Measurements from ENCODE around the gene TMX1.

TMX1 gene

GRCh38 chr14:51244591-51244990 is 4.5 kb downstream of the TMX1 start:
- no peak for DNase-seq

- no peak for DNase-seq
Observed at GRCh38 chr14:51246032-51246431, 6.0 kb downstream of the TMX1 start.

DNA sequence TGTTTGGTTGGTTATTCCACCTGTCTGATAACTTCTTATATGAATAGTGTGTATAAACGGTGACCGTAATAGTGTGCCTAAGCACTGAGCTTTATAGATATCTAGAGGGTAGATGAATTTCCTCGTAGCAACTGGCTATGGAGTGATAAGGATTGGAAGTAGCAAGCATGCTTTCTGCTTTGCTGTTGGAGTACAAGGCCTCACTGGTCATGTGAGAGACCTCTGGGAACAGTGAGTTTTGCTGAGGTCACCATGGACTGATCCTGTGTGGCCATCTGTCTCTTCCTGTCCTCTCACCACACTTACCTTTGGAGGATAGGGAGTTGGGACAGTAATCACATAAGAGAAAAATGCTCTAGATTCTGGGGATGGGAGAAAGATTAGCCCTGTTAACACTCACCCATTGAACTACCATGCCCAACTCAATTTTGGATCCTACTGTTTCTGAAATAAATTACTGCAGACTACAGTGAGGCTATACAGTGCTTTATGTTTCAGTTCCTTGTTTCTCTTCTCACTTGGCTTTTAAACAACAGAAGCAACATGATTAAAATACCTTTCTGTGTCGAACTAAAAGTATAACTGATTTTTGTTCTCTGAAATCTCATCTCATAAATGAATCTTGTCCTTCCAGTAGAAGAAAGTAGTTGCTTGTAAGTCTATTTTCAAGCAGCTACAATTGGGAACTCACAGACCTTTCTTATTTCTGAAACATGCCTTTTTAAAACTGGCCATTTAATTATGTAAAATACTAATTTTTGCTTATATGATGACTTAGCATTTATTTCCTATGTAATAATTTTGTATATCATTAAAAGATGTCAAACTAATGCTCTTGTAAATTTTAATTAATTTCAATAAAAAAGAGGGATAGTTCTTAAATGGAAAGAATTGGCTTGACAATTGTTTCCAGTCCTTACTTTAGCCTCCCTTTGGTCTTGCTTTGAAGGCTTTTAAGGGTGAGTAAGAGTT is 8.3 kb downstream of the TMX1 start:
- no peak for DNase-seq

DNA sequence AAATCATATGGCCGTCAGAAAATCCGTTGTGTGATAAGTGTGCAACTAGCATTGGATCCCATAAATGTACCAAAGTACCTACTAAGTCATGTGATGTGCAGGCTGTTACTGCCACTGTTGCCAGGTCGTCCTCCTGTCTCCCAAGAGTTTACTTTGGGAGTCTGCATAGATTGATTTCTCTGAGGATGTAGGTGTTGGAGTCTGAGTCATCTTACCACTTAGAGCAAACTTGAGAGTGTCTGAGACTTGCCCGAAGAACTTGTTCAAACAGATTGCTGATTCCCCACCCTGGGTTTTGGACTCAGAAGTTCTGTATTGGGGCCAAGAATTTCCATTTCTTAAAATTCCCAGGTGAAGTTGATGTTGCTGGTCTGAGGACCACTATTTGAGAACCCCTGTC is 11.4 kb downstream of the TMX1 start:
- no peak for DNase-seq

- no peak for DNase-seq
Observed at GRCh38 chr14:51253880-51254279, 13.8 kb downstream of the TMX1 start.

GRCh38 chr14:51258280-51258679 is 18.2 kb downstream of the TMX1 start:
- no peak for DNase-seq

- no peak for DNase-seq
Observed at GRCh38 chr14:51258788-51259187, 18.7 kb downstream of the TMX1 start.

- DNase-seq: no peak
Observed at GRCh38 chr14:51260225-51260624, 20.2 kb downstream of the TMX1 start.

DNA sequence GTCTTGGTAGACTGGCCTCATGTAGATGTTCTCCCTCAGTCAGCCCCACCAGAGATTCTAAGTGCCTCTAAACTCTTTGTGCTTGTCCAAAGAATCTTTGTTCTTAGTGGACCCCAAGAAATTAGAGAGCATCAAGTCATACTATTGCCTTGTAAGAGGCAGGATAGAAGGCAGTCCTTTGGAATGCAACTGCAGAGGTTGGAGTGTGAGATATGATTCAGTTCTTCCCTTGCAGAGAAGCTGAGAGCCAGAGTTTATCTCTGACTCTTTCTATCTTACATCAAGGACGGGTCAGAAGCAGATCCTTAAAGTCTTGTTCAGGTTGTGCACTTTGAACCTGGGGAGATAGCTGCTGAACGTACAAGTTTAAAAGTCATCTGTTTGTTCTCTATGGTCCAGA is 21.1 kb downstream of the TMX1 start:
- no peak for DNase-seq

- no peak for DNase-seq
Observed at GRCh38 chr14:51262868-51263267, 22.8 kb downstream of the TMX1 start.

GRCh38 chr14:51269634-51270033 is 29.6 kb downstream of the TMX1 start:
- no peak for DNase-seq

DNA sequence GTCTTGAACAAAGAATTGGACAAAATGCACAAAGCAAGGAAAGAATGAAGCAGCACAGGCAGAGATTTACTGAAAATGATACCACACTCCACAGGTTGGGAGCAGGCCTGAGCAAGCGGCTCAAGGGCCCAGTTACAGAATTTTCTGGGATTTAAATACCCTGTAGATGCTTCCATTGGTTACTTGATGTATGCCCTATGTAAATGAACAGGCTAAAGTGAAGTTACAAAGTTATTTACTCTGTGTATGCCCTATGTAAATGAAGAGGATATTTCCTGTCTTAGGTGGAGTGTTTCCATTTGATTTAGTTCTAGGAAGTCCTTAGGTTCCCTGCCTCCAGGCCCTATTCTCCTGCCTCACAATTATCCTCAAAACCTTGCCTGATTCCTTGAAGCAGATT is 36.6 kb downstream of the TMX1 start:
- no peak for DNase-seq

- no peak for DNase-seq
Observed at GRCh38 chr14:51277753-51278415, 37.8 kb downstream of the TMX1 start.

GRCh38 chr14:51282517-51282916 is 42.5 kb downstream of the TMX1 start:
- DNase-seq: no peak

GRCh38 chr14:51283402-51284085 is 43.5 kb downstream of the TMX1 start:
- DNase-seq: peak; percentile 24

GRCh38 chr14:51284241-51284640 is 44.2 kb downstream of the TMX1 start:
- no peak for DNase-seq

GRCh38 chr14:51285120-51285519 is 45.1 kb downstream of the TMX1 start:
- no peak for DNase-seq

GRCh38 chr14:51289169-51289568 is 49.1 kb downstream of the TMX1 start:
- no peak for DNase-seq

DNA sequence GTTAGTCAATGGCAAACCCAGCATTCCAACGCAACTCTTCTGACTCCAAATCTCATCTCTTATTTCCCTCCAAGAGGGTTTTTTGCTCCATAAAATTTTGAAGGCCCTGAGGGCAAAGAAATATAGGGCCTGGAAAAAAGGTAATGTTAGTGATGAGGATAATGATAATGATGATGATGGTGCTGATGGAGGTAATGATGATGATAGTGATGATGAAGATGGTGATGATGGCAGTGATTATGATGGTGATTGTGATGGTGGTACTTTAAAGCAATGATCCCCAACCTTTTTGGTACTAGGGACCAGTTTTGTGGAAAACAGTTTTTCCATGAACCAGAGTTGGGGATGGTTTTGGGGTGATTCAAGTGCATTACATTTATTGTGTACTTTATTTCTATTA is 50.1 kb downstream of the TMX1 start:
- DNase-seq: no peak

GRCh38 chr14:51291016-51291415 is 51.0 kb downstream of the TMX1 start:
- DNase-seq: no peak

DNA sequence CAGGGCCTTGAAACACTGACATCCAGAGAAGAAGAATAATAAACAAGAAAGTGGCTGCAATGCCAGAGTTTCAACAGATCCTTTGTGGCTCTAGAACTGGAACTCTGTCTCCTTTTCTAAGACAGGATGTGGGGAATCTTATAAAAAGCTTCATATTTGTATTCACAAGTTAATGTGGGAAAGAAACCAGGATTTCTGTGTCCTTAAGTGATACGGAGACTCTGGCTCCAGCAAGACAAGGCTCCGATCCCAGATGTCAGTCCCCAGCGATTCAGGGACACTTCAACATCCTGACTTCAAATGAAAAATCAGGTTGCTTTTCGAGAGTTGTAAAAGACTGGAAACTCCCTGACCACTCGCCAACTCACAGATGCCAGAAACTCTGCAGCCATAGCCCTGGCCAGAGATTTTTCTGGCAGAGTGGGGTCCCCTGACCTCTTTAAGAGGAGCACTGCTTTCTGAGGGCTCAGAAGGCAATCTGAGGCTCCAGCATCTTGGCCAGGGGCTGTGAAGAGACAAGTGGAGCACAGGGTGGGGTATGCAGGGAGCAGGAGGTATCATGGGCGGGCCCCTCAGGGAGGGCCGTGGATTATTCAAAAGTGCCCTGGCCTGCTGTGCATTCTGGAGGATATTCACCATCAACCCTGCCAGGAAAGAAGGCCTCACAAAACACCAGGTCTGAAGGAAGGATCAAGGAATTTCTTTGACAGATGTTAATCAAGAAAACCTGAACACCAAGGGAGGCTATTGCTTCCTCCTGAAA is 53.3 kb downstream of the TMX1 start:
- no peak for DNase-seq

GRCh38 chr14:51293912-51294389 is 53.9 kb downstream of the TMX1 start:
- no peak for DNase-seq

Data from 8988T (cell line).